GM06990 (cell line): ENCODE measurements around the gene BOLA1.

Experiments used
- DNase-seq: peaks from one replicate; pipeline ENCODE4 v3.0.0-alpha.2; 2011; ENCODE audit not compliant: insufficient read length; ENCODE audit errors: extremely low read depth
- H3K27me3 ChIP-seq: replicated peaks from 2 replicates; pipeline ENCODE4 v1.6.0; 2011; ENCODE audit warnings: low read length; ENCODE audit not compliant: control insufficient read depth, insufficient read depth
- H3K36me3 ChIP-seq: 2 replicates; pipeline ENCODE4 v1.5.1; 2011; ENCODE audit warnings: low read length; ENCODE audit not compliant: control insufficient read depth, insufficient read depth
- H3K4me3 ChIP-seq: replicated peaks from 2 replicates; pipeline ENCODE4 v1.5.1; 2011; ENCODE audit warnings: low read depth, mild to moderate bottlenecking, control low read depth, low read length
- TF ChIP-seq, protein P1 (sequence below): IDR thresholded peaks from 2 replicates; pipeline ENCODE4 v1.5.1; 2011; ENCODE audit warnings: low read length, control low read depth, mild to moderate bottlenecking, inconsistent platforms; ENCODE audit not compliant: insufficient read depth, poor library complexity, severe bottlenecking

Gene BOLA1

GRCh38 chr1:149925345-149925744 is 26.0 kb downstream of the BOLA1 start:
- TF ChIP-seq, protein P1, sequence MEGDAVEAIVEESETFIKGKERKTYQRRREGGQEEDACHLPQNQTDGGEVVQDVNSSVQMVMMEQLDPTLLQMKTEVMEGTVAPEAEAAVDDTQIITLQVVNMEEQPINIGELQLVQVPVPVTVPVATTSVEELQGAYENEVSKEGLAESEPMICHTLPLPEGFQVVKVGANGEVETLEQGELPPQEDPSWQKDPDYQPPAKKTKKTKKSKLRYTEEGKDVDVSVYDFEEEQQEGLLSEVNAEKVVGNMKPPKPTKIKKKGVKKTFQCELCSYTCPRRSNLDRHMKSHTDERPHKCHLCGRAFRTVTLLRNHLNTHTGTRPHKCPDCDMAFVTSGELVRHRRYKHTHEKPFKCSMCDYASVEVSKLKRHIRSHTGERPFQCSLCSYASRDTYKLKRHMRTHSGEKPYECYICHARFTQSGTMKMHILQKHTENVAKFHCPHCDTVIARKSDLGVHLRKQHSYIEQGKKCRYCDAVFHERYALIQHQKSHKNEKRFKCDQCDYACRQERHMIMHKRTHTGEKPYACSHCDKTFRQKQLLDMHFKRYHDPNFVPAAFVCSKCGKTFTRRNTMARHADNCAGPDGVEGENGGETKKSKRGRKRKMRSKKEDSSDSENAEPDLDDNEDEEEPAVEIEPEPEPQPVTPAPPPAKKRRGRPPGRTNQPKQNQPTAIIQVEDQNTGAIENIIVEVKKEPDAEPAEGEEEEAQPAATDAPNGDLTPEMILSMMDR: no peak
- no peaks in the 10 kb centered on the region for H3K27me3 ChIP-seq
- no peak overlapping the region for H3K4me3 ChIP-seq
- peaks cover 21% of the 10 kb centered on the region for H3K36me3 ChIP-seq
- DNase-seq: no peak

DNA sequence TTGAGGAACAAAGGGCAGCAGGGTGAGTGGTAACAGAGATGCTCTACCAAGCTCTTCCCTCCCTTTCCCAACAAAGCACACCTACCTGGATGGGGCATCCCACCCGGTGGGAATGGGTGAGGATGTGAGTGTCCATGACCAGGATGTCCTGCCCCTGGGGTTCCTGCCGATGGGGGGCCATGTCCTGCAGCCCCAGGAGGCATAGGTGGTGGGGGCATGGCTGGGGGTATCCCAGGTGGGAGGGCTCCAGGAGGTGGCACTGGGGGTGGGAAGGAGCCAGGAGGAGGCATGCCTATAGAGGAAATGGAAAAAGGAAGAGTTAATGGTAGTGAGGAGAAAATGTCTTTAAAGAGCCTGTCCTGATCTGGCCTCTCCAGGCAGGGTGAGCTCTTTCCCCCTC is 26.4 kb downstream of the BOLA1 start:
- peaks cover 21% of the 10 kb centered on the region for H3K36me3 ChIP-seq
- TF ChIP-seq, protein P1: no peak
- DNase-seq: no peak
- no peaks in the 10 kb centered on the region for H3K27me3 ChIP-seq
- no peak overlapping the region for H3K4me3 ChIP-seq

GRCh38 chr1:149926296-149926695 is 26.9 kb downstream of the BOLA1 start:
- no peak for DNase-seq
- peak overlapping the region; percentile 95 for H3K4me3 ChIP-seq
- TF ChIP-seq, protein P1: no peak
- H3K36me3 ChIP-seq: peaks cover 21% of the 10 kb centered on the region
- H3K27me3 ChIP-seq: no peaks in the 10 kb centered on the region

DNA sequence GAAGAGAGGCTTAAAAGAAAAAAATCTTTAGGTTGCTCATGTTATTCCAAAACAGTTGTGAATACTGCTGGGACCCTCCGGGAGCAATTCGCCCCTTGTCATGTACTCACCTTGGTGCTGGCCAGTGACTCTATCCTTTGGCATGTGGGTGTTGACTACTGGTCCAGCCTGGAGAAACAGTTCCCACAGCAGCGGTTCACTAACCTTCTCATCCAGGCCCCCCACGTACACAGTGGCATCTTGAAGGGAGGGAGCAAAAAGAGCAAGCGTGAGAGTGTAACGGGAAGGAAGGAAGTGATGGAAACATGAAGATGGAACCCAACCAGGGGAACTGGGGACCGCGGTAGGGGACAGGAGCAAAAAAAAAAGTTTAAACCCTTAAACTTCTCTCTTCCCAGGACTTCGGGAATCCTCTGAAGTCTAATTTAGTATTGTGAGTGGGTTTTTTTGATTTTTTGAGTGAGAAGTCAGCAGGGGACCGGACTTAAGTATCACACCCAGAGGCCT is 27.7 kb downstream of the BOLA1 start:
- TF ChIP-seq, protein P1: no peak
- no peak for DNase-seq
- Histone ChIP-seq H3K4me3 (peak overlapping the region; percentile 95), H3K36me3 (peaks cover 21% of the 10 kb centered on the region), H3K27me3 (no peaks in the 10 kb centered on the region)

DNA sequence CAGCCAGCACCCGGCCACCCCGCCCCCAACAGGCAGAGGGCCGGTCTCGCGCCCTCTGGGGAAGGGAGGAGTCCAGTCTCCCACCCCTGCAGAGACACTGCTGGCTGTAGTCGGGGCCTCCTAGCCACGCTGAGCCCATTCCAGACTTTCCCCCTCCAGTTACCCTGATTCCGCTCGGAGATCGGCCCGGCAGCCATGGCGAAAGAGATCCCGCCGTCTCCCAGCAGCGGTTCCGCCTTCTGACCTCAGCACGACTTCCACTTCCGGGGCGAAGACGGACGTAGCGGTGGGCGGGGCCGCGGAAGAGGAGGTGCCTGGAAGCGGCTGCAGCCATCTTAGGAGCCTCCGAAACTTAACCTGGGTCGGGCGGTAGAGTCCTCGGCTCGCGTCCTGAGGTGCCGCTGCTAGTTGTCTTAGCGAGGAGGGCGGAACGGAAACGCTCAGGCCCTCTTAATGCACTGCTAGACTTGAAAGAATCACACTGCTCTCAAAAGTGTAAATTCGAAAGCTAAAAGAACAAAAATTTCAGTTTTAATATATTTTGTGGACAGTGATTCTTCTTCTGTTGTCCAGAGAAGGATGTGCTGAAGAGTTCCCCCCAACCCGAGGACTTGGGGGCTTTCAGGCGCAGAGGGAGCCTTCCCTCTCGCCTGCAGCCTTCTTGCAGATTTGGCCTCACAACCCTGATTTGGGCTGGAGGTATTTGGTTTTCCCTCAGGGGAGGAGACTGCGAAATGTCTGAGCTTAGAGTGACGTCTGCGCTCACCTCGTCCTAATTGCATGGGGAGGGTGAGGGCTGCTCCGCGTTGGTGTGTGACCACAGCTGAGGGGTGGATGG is 28.4 kb downstream of the BOLA1 start, which contains the start of gene SF3B4:
Gene SF3B4 (minus strand): TSS at position 241 of the 838 bp plus-strand sequence. CDS start 44 bp downstream, at position 197.
- TF ChIP-seq, protein P1: no peak
- H3K36me3 ChIP-seq: peaks cover 21% of the 10 kb centered on the region
- DNase-seq: peak; percentile 95
- H3K27me3 ChIP-seq: no peaks in the 10 kb centered on the region
- peak within 1 kb of the TSS; percentile 95 for H3K4me3 ChIP-seq
